Measurements from ENCODE around the gene CISD2.
"Not testable (repeated sequence)": the region's sequence is repeated elsewhere in the genome, so short reads cannot be mapped to it uniquely, and the experiment has no call there.

Gene CISD2, protein sequence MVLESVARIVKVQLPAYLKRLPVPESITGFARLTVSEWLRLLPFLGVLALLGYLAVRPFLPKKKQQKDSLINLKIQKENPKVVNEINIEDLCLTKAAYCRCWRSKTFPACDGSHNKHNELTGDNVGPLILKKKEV

DNA sequence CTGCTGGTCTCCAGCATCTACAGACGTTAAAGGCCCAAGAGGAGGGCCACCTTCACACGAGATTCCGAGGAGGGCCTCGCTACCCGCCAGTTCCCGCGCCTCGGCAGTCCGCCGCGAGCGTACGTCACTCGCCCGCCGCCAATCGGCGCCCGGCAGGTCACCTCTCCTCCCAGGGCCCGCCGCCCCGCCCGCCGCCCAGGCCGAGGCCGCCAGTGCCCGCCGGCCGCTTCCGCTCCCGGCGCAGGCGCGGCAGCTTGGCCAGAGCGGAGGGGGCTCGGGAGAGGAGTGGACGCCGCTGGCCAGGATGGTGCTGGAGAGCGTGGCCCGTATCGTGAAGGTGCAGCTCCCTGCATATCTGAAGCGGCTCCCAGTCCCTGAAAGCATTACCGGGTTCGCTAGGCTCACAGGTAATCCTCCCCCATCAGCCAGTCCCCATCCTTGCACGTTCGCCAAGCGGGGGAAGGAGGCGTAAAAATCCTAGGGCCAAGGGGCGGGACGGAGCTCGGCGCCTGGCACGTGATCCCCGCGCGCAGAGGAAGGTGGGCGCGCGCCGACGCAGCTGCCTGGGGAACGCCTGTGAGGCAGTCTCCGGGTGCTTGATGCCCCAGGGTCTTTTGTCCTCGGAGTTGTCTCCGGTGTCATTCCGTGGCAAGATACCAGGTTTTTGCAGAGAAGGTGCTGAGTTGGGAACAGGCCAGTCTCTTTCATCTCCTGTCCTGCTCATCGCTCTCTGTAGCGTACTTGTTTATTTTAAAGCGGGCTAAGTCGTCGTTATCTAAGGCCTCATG lies at the start of gene CISD2:
Gene CISD2, plus strand, starts transcription at position 212 of the 788 bp plus-strand sequence. Its CDS starts 93 bp downstream, at position 305.
- DNase-seq = peak; percentile 63 to 79

DNA sequence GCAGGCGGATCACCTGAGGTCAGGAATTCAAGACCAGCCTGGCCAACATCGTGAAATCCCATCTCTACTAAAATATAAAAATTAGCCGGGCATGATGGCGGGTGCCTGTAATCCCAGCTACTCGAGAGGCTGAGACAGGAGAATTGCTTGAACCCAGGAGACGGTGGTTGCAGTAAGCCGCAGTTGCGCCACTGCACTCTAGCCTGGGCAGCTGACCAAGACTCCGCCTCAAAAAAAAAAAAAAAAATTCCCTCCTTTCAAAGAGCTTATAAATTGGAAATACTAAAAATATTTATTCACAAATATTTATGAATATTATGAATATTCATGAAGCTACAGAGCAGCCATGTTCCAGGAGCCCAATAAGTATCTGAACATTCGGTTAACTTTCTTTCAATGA lies 49.7 kb upstream of the CISD2 start:
- not testable (repeated sequence) for DNase-seq

DNA sequence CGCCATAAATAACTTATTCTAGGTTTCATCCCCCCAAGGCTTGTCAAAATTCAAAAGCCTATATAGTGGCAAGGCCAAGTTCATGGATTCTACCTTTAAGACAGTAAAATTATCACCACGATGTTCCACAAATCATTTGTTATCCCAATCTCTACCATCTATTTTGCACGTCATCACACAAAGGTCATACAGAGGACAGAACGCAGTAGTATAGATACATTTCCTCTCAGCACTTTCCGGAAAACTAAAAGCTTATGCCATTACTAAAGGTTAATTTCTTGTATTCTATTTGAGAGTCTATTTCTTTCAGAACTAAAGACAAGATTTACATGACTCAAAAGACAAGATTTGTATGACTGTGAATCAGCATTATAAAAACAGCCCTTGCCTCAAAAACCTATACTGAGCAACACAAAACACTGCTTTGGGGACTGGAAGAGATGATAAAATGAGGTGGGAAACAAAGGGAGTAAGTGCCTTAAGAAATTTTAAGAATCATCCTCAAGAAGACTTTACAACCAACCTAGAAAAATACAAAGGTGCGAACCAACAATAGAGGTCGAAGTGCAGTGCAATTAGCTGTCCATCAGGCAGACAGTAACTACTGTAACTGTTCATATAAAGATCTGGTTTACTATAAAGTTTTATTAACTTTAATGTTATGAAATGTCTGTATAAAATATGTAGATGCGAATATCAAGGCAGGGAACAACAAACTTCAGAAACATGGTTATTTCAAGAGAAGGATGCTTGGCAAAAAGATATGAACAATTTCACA lies 49.0 kb upstream of the CISD2 start:
- no peak for DNase-seq

DNA sequence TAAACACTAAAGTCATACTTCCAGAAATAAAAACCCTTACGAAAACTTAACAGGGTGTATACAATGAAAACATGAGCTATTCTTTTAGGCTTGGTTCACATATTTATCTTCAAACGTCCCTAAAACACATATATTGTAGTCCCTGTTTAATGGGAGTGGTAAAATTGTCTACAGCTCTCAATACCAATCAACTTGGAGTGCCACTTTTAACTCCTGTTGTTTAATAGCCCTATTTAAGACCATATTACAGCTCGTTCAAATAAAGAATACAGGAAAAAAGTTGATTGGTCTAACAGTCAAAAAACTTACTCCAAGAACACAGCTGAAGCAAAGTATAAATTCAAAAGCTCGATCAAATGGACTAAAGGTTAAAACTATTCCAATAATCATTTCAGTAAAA lies 45.3 kb upstream of the CISD2 start:
- DNase-seq = no peak

DNA sequence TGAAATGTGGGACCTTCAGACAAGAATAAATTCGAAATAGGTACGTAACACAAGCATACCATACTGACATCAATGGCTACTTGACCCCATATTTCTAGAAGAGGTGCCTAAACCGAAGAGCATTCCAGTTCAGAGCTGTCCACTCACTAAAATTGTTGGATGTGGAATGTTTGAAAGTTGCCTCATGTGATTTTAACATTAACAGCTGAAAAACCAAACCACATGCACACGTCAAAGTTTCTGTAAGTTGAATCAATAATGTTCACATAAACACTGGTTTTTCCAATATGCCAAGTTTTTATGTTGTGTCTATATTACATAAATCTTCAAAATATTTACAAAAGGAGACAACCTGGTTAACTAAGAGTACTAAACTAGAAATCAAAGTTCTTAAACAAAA lies 44.9 kb upstream of the CISD2 start:
- DNase-seq = no peak

DNA sequence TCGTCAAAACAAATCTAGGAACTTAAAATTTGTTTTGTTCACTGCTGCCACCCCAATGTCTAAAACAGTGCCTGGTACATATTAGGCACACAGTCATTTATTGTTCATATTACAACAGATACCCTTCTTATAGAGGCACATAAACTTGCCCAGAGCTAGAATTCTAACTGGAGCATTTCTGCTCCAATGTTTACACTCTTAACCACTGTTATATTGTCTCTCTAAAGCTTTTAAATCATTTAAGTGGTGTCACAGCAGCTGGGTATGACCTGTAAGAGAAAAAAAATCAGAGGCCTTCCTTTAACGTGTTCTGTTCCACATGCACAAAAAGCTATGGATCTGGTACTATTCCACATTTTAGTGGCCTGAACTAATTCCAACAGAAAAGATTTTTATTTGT lies 44.4 kb upstream of the CISD2 start:
- no peak for DNase-seq

DNA sequence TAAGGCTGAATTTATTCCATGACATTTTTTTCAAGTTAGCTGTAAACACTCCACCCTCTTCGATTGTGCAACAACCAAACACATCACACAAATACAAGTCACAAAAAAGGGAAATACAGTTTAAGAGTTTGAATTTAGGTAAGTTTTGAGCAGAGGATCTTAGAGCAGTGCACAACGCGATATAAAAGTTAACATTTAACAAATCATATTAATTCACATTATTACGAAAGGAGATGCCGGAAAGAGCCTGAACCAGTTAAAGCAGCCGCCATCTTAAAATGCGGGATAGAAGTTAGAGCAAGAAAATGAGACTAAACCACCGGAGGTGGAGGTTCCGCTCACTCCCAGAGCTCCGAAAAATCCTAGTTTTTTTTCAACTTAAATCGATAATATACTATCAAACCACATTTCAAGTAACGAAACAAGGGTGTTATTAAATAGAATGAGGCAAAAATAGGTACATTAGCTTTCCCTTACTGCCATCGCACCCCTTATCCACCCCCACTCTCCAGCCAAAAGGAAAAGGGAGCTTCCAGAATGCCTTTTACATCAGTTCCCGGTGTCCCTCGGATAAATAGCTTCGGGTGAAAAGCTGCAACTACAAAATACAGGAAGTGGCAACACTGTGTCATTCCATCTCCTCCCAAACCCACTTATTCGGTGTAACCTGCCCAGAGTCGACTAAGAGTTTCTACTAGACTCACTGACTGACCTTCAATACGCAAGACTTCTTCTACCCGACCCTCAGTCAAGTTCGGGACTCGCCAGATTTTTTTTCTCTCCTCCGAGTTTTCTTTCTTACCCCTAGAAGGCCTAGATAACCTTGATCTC lies 43.3 kb upstream of the CISD2 start:
- DNase-seq = peak in 1 of 2 experiments; percentile 68

DNA sequence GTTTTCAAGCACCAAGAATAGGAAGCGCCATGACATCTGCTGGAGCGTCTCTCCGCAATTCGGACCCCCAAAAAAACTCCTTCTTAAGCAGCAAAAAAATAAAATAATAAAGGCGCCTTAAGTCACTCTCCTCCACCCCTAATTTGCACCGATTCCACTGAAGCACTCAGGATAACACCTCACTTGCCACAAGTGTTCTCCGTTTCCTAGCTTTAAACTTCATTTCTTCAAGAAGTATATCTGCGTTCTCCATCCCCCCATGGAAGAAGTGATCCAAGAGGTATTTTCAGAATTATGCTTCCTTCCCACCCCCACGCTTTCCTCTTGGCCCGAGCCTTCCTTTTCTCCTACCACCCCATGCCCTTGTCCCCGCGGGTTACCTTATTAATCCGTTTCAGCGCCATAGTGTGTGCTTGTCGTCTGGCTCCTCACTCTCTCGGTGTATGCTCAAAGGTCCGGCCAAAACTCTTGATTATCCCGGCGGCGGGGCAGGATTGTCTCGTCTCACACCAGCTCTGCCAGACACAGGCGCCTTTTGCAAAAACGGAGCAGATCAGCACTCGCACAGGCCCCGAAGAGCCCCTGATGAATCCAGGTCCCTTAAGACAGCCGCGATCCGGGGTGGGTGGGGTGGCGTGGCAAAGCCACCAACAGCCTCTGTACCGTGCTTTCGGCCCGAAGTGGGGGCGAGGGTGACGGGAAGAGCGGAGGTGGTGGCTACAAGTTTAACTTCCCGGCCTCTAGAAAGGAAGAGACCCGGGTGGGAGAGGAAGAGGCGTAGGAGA lies 42.5 kb upstream of the CISD2 start:
- no peak for DNase-seq

DNA sequence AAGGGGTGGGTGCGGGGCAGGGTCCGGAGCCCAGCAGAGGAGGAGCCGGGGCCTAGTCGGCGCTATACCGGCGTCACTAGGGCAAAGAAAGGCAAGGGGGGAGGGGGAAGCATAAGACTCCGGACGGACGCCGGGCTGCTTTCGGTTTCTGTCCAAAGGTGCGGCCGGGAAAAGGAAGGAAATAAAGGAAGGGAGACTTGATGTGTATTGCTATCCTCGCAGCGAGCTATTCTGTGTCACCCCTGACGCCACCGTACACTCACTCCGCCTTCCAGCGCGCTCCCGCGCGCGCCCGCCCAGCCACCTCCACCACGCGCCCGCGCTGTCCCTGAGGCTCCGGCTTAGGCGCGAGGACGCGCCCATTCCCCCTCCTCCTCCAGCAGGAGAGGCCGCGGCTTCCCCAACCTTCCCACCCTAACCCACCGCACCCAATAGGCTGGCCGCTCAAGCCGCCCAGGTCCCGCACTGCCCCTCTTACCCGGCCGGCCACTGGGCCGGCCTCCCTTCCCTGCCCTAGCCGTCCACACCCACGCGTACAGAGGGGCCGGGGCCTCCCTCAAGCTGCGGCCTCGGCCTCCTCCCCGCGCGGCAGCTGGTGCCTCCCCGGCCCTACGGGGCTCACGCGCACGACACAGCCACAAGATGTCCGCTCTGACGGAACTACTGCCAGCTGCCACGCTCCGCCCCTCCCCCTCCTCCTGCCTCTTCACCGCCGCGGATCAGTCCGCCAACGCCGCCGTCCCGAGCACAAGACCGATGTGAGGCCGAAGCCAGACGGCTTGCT lies 41.7 kb upstream of the CISD2 start, which contains the start of gene UBE2D3:
Gene UBE2D3, minus strand, starts transcription at position 662 of the 784 bp plus-strand sequence. CDS start 1,043 bp downstream, outside the sequence.
- peak; percentile 59 to 83 for DNase-seq

DNA sequence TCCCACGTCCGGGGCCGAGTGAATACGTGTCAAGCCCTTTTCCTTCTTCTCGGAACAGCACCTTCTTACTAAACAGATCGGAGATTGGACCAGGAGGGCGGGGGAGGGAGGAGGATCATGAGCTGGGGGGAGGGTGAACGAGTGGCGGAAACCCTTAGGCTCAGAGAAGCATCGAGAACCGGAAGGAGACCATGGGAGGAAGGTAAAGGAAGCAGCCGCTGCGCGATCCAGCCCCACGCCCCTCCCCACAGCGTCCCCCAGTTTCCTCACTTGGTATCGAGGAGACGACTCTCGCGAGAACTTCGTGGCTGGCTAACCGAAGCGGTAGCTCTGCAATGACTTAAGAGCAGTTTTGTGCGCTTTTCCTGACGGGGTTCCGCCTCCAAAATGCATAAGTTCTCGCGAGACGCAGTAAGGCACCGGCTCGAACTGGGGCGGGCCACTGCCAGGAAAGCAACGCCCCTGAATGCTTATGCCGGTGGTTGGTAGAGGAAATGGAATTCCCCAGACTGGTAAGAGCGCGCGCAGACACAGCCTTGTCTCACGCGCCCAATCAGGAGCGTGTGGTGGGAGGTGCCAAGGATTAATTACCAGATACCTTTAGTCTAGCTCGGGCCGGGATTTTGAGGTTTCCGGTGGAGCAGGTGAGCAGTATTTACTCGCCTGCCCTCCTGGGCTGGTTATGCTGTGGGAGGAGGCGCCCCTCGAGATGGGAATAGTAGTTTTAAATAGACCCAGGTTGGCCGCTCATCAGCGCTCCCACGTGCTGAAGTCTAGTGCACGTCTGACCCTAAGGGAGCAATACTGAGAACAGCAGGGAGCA lies 40.9 kb upstream of the CISD2 start:
- peak; percentile 97 for DNase-seq

DNA sequence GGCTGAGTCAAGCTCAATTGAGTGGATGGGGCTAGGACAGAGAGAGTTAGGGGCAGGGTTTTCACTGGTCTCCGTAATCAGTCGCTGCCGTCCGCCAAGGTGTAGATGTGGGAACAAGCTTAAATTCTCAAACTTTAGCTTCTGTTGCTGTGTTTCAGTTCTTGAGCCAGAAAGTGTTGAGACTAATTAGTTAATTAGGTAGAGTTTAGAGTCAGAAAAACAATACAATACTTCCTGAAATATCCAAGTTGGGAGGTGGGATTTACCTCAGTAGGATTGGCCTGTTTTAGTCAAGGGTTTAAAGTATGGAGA lies 40.3 kb upstream of the CISD2 start:
- no peak for DNase-seq

DNA sequence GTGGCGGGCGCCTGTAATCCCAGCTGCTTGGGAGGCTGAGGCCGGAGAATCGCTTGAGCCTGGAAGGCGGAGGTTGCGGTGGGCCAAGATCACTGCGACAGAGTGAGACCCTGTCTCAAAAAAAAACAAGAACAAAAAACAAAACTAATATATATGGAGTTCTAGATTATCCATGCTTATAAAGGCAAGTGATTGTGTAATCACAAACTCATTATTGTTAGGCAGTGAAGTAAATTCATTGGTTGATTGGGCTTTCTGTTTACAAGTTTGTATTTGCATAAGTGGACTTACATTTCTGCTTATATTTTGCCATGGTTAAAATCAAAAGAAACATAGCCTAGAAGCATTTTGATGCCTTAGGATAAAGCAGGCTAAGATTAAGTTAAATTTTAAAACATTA lies 39.0 kb upstream of the CISD2 start:
- no peak for DNase-seq

DNA sequence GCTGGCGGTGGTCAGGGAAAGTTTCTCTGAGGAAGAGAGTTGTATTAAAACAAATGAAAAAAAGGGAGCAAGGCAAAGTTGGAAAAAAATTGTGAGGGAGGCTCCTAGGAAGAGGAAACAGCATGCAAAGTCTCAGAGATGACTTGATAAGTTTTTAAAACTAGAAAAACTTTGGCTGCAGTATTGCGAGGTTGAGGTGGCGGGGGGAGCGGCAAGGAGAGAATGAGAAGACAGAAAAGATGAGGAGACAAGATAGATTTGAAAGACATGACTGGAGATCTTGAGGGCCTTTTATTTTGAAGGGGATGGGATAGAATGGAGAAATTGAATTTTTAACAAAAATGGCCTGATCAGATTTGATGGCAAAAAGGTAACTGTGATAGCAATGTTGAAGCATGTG lies 36.7 kb upstream of the CISD2 start:
- no peak for DNase-seq

DNA sequence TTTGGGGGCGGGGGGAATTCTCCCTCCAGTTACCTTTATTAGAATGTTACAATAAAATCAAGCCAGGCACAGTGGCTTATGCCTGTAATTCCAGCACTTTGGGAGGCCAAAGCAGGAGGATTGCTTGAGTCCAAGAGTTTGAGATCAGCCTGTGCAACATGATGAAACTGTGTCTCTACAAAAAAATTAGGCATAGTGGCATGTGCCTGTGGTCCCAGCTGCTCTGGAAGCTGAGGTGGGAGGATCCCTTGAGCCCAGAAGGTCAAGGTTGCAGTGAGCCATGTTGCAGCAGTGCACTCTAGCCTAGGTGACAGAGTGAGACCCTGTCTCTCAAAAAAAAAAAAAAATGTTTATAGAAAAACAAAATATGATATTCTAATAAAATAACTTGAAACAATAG lies 36.1 kb upstream of the CISD2 start:
- no peak for DNase-seq

DNA sequence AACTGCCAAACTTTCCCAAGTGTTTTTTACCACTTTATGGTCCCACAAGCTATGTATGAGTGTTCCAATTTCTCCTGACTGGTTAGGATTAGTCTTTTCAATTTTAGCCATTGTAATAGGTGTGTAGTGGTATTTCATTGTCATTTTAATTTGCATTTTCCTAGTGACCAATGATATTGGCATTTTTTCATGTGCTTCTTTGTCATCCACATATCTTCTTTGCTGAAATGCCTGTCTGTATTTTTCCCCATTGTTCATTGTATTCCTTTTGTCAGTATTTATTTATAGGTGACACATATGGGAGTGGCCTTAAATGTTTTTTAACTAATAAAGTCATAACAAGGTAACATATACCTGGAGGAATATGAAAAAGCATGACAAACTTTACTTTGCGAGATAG lies 32.2 kb upstream of the CISD2 start:
- DNase-seq = no peak

DNA sequence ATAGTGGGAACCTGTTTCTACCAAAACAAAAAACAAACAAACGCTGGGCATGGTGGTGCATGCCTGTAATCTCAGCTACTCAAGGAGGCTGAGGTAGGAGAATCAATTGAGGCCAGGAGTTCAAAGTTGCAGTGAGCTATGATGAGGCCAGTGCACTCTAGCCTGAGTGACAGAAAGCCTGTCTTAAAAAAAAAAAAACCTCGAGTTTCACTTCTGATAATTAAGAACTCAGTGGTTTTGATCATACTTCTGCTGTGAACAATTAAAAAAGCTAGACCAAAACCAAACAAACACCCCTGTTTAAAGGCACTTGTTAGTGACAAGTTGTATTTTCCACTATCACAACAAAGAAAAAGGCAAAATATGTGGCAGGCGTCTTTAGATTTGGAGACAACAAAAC lies 26.4 kb upstream of the CISD2 start:
- no peak for DNase-seq

DNA sequence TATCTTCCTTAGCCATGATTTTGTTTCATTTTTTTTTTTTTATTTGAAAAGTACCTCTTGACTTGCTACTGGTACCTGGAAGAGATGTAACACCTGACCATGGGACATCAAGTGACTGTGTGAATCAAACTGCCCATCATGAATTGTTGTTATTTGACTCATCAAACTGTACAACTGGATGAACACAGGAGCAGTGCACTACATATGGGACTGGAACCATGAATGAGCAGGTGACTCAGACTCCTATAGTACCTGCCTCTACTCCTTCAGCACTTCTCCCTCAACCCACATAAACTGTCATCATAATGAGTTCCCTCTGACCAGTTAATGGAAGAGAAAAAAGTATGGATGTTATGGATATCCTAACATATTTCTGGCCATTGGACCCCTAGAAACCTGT lies 25.5 kb upstream of the CISD2 start:
- no peak for DNase-seq

DNA sequence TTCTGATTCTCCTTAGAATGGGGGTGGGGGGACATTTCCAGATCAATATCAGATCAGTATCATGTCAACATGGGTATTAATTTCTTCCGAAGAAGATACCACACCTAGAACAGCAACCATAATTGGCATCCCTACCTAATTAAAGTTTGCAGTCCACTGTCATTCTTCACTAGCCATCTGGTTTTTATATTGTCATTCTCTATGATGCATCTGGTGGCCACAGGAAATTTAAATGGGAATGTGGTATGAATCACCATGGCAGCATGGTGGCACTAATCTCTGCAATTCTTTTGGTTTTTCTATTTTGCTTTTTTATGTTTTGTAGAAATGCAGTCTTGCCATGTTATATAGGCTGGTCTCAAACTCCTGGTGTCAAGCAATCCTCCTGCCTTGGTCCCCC lies 24.9 kb upstream of the CISD2 start:
- no peak for DNase-seq

DNA sequence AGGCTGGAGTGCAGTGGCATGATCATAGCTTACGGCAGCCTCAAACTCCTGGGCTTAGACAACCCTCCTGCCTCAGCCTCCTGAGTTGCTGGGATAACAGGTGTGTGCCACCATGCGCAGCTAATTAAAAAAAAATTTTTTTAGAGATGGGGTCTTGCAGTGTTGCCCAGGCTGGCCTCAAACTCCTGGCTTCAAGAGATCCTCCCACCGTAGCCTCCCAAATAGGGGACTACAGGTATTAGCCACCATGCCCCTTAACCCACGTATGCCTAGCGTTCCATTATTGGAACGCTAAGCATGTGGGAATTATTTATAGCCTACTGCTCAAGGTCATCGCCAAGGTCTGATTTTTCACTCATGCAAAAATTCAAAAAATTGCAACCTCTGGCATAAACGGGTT lies 21.1 kb upstream of the CISD2 start:
- DNase-seq = no peak

DNA sequence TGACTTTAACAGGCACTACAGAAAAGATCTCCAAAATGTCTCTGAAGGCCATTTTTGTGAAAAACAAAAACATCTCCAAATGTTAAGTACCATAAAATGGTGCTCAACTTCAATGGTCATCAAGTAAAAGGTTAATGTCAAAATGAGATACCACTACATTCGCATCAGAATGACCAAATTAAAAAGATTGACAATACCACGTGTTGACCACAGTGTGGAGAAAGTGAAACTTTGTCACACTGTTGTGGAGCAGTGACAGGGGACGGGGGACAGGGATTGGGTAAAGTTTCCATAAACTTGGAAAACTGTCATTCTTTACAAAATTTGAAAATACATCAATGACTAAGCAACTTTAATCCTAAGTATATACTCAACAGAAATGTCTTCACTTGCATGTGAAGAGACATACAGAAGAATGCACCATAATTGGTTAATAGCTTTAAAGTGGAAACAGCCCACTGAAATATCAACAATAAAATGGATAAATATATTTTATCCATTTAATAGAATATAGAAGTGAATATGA lies 19.1 kb upstream of the CISD2 start:
- no peak for DNase-seq
